ENCODE results near the gene SND1.

The SND1 gene

GRCh38 chr7:128024151-128024550 lies 372.2 kb downstream of the SND1 start:
- H3K27ac ChIP-seq (ENCODE audit: extremely low read depth, low read depth, low read length) = no peak overlapping the region
- peak; percentile 63; the same call in 1 of the 2 replicates for TF ChIP-seq ZIC2 (tag by site-specific recombination; IDR thresholded peaks at IDR 0.05)
- TF ChIP-seq ZNF221 (tag by site-specific recombination; IDR thresholded peaks at IDR 0.05; ENCODE audit: borderline replicate concordance) = no peak
- no peak for TF ChIP-seq FEZF1 (tag by site-specific recombination; IDR thresholded peaks at IDR 0.05)
- ChIA-PET POLR2A (no interaction called here), CTCF (interaction anchor here (0.6 kb wide), 1 partner anchor 43 kb away, joined by 3 read pairs; no protein-coding TSS in a partner anchor)
- H3K9me3 ChIP-seq (ENCODE audit: control insufficient read depth, insufficient read depth, low read depth, low read length) = no peaks in the 10 kb centered on the region
- H3K36me3 ChIP-seq (ENCODE audit: control insufficient read depth in 2 of 2, insufficient read depth in 1 of 2, low read length in 2 of 2) = peaks cover 0 to 5% of the 10 kb centered on the region in 2 experiments; a peak in 1 of 3 replicates
- no peak overlapping the region for H3K4me3 ChIP-seq (ENCODE audit: low read depth, low read length)
- H3K4me1 ChIP-seq (ENCODE audit: control insufficient read depth, insufficient read depth, low read length) = no peaks in the 10 kb centered on the region; the same call in 1 of the 2 replicates

- Histone ChIP-seq H3K4me1 (ENCODE audit: control insufficient read depth, insufficient read depth, low read length) (no peaks in the 10 kb centered on the region; the same call in 1 of the 2 replicates), H3K4me3 (ENCODE audit: low read depth, low read length) (no peak overlapping the region), H3K9me3 (ENCODE audit: control insufficient read depth, insufficient read depth, low read depth, low read length) (no peaks in the 10 kb centered on the region), H3K36me3 (ENCODE audit: control insufficient read depth in 2 of 2, insufficient read depth in 1 of 2, low read length in 2 of 2) (peaks cover 0 to 11% of the 10 kb centered on the region in 2 experiments; a peak in 1 of 3 replicates), H3K27ac (ENCODE audit: extremely low read depth, low read depth, low read length) (no peak overlapping the region)
- ChIA-PET POLR2A (no interaction called here), CTCF (interaction anchor here (1.3 kb wide), 1 partner anchor 183 kb away, joined by 4 read pairs; no protein-coding TSS in a partner anchor)
- TF ChIP-seq ZNF155 (tag by site-specific recombination; IDR thresholded peaks at IDR 0.05) (no peak), ZNF600 (tag by site-specific recombination; IDR thresholded peaks at IDR 0.05) (peak; percentile 29; the same call in 1 of the 2 replicates)
These were observed 373.4 kb downstream of the SND1 start for GRCh38 chr7:128025380-128025779.

- Histone ChIP-seq H3K9me3 (ENCODE audit: control insufficient read depth, insufficient read depth, low read depth, low read length) (no peaks in the 10 kb centered on the region), H3K36me3 (ENCODE audit: control insufficient read depth in 2 of 2, insufficient read depth in 1 of 2, low read length in 2 of 2) (peaks cover 0 to 11% of the 10 kb centered on the region in 2 experiments; a peak in 1 of 3 replicates), H3K27ac (ENCODE audit: extremely low read depth, low read depth, low read length) (no peak overlapping the region), H3K4me1 (ENCODE audit: control insufficient read depth, insufficient read depth, low read length) (no peaks in the 10 kb centered on the region; the same call in 1 of the 2 replicates), H3K4me3 (ENCODE audit: low read depth, low read length) (no peak overlapping the region)
- POLR2A ChIA-PET = no interaction called here
- TF ChIP-seq ZNF449 (tag by site-specific recombination; IDR thresholded peaks at IDR 0.05) (no peak), RBAK (tag by site-specific recombination; IDR thresholded peaks at IDR 0.05) (no peak), ZNF366 (tag by site-specific recombination; conservative IDR thresholded peaks at IDR 0.05) (no peak), ZNF175 (tag by site-specific recombination; IDR thresholded peaks at IDR 0.05) (no peak), ZFHX2 (tag by site-specific recombination; conservative IDR thresholded peaks at IDR 0.05) (no peak), ZNF19 (tag by site-specific recombination; IDR thresholded peaks at IDR 0.05; ENCODE audit: low read depth) (no peak)
- CTCF ChIA-PET = interaction anchor here (1.3 to 1.4 kb wide), 2 partner anchors 9 to 183 kb away, joined by 3 to 4 read pairs; no protein-coding TSS in a partner anchor
These were observed 373.8 kb downstream of the SND1 start for GRCh38 chr7:128025819-128026218.

- Histone ChIP-seq H3K4me1 (ENCODE audit: control insufficient read depth, insufficient read depth, low read length) (no peaks in the 10 kb centered on the region; the same call in 1 of the 2 replicates), H3K27ac (ENCODE audit: extremely low read depth, low read depth, low read length) (no peak overlapping the region), H3K4me3 (ENCODE audit: low read depth, low read length) (no peak overlapping the region), H3K36me3 (ENCODE audit: control insufficient read depth in 2 of 2, insufficient read depth in 1 of 2, low read length in 2 of 2) (peaks cover 0 to 11% of the 10 kb centered on the region in 2 experiments; a peak in 1 of 3 replicates), H3K9me3 (ENCODE audit: control insufficient read depth, insufficient read depth, low read depth, low read length) (no peaks in the 10 kb centered on the region)
- ChIA-PET POLR2A (no interaction called here), CTCF (interaction anchor here (0.6 to 1.4 kb wide), 2 partner anchors 9 to 397 kb away, joined by 3 read pairs; no protein-coding TSS in a partner anchor)
- TF ChIP-seq ZBTB10 (tag by site-specific recombination; IDR thresholded peaks at IDR 0.05) = no peak
- TF ChIP-seq ATF2 (tag by site-specific recombination; IDR thresholded peaks at IDR 0.05; ENCODE audit: low read depth) = no peak
- TF ChIP-seq ZNF664 (tag by site-specific recombination; IDR thresholded peaks at IDR 0.05) = no peak
- no peak for TF ChIP-seq INSM2 (tag by site-specific recombination; IDR thresholded peaks at IDR 0.05)
- TF ChIP-seq ZNF114 (tag by site-specific recombination; IDR thresholded peaks at IDR 0.05) = no peak
- TF ChIP-seq ZNF350 (tag by site-specific recombination; IDR thresholded peaks at IDR 0.05) = no peak
- TF ChIP-seq ZNF510 (tag by site-specific recombination; IDR thresholded peaks at IDR 0.05; ENCODE audit: insufficient replicate concordance) = no peak
- no peak for TF ChIP-seq ZNF311 (tag by site-specific recombination; IDR thresholded peaks at IDR 0.05; ENCODE audit: borderline replicate concordance)
- TF ChIP-seq ZNF133 (tag by site-specific recombination; IDR thresholded peaks at IDR 0.05) = no peak
- TF ChIP-seq ZNF580 (tag by site-specific recombination; IDR thresholded peaks at IDR 0.05) = no peak
These were observed 374.6 kb downstream of the SND1 start for GRCh38 chr7:128026551-128026950.
